GM19239 (cell line): Measurements from ENCODE around the gene HCN3.
"Not testable (repeated sequence)": the region's sequence is repeated elsewhere in the genome, so short reads cannot be mapped to it uniquely, and the experiment has no call there.

Source experiments
- DNase-seq: peaks from one replicate; pipeline ENCODE4 v3.0.0; 2011; ENCODE audit warnings: low spot score; ENCODE audit not compliant: insufficient read length
- FAIRE-seq: peaks from 2 replicates; lab custom pipeline; 2011; peaks lifted over from hg19 to GRCh38; lab: Jason Lieb, UNC

HCN3 gene

GRCh38 chr1:155326631-155327037 is 49.4 kb downstream of the HCN3 start:
- no peak for FAIRE-seq

GRCh38 chr1:155327981-155328380 is 50.7 kb downstream of the HCN3 start:
- FAIRE-seq (no peak), DNase-seq (no peak)

More at GRCh38 chr1:155326631-155327037, 49.4 kb downstream of the HCN3 start:
- DNase-seq: no peak

- not testable (repeated sequence) for FAIRE-seq, DNase-seq
These were observed 51.6 kb downstream of the HCN3 start for GRCh38 chr1:155328856-155329255.

GRCh38 chr1:155329980-155330598 is 52.8 kb downstream of the HCN3 start:
- FAIRE-seq: no peak

GRCh38 chr1:155334962-155335361 is 57.7 kb downstream of the HCN3 start:
- no peak for FAIRE-seq
- no peak for DNase-seq

More at GRCh38 chr1:155329980-155330598, 52.8 kb downstream of the HCN3 start:
- no peak for DNase-seq
